Spleen (tissue), 13 donors: Measurements from ENCODE around the gene SMR3B. TPM values are rescaled to one million over a fixed set of nuclear protein-coding genes. Genes with fewer than 3 reads are reported as not detected.

Experiments
- DNase-seq: peaks from one replicate; pipeline ENCODE4 v3.0.0-alpha.2; 2020
- H3K27ac ChIP-seq, 8 donors: fragments of 200-600 bp; sonication (generic) in 7 of 8; 1 replicate in 4 of 8; 2 replicates in 4 of 8; pipeline versions ENCODE4 v1.5.0 to v1.8.0; 2016 to 2021; ENCODE audit warnings: inconsistent platforms in 4 of 8, mild to moderate bottlenecking in 4 of 8, moderate library complexity in 1 of 8
- H3K27me3 ChIP-seq, 7 donors: fragments of 200-600 bp; sonication (generic) in 6 of 7; replicated peaks in 1 of 7; 1 replicate in 4 of 7; 2 replicates in 3 of 7; pipeline versions ENCODE4 v1.5.0 to v1.8.0; 2016 to 2021; ENCODE audit warnings: inconsistent platforms in 3 of 7, mild to moderate bottlenecking in 1 of 7
- H3K36me3 ChIP-seq, 6 donors: fragments of 200-600 bp; sonication (generic) in 5 of 6; 1 replicate in 4 of 6; 2 replicates in 2 of 6; pipeline versions ENCODE4 v1.5.0 to v1.8.0; 2016 to 2021; ENCODE audit warnings: inconsistent platforms in 2 of 6
- H3K4me1 ChIP-seq, 6 donors: fragments of 200-600 bp; sonication (generic) in 5 of 6; 1 replicate in 3 of 6; 2 replicates in 3 of 6; pipeline versions ENCODE4 v1.5.0 to v1.8.0; 2016 to 2021; ENCODE audit warnings: inconsistent platforms in 3 of 6
- H3K4me3 ChIP-seq, 8 donors: fragments of 200-600 bp; sonication (generic) in 7 of 8; 1 replicate in 4 of 8; 2 replicates in 4 of 8; pipeline versions ENCODE4 v1.5.0 to v1.8.0; 2016 to 2021; ENCODE audit warnings: inconsistent platforms in 4 of 8, mild to moderate bottlenecking in 4 of 8, moderate library complexity in 2 of 8
- H3K9me3 ChIP-seq, 8 donors: fragments of 200-600 bp; sonication (generic) in 7 of 8; 1 replicate in 4 of 8; 2 replicates in 4 of 8; pipeline versions ENCODE4 v1.5.0 to v1.8.0; 2016 to 2021; ENCODE audit warnings: inconsistent platforms in 4 of 8
- CTCF ChIP-seq, 11 experiments: fragments of 200-600 bp in 7 of 11; fragments of 450-650 bp in 4 of 11; sonication (generic) in 4 of 11; IDR thresholded peaks in 8 of 11; conservative IDR thresholded peaks in 3 of 11; 1 replicate in 7 of 11; 2 replicates in 4 of 11; pipeline versions ENCODE4 v1.4.0 to v1.8.0; 2016 to 2021; ENCODE audit warnings: antibody characterized with exemption in 11 of 11, inconsistent platforms in 4 of 11, mild to moderate bottlenecking in 1 of 11
- POLR2A ChIP-seq, 3 donors: fragments of 450-650 bp; IDR thresholded peaks; one replicate each; pipeline ENCODE4 v1.5.1; 2017; ENCODE audit warnings: antibody characterized with exemption in 3 of 3, mild to moderate bottlenecking in 1 of 3
- POLR2AphosphoS5 ChIP-seq, 3 donors: sonication (generic); formaldehyde crosslinking; IDR thresholded peaks; one replicate each; pipeline ENCODE4 v1.5.1; 2017; ENCODE audit warnings: antibody characterized with exemption in 3 of 3
- WGBS, 5 donors: extraction: QIAGEN DNeasy Blood & Tissue Kit in 3 of 5; methylation state at CpG; one replicate each; pipeline versions ENCODE4 v1.1.5 to v1.1.7; 2013 to 2018; 5-methylcytosine and 5-hydroxymethylcytosine counted together
- intact Hi-C: fragments of 100-400 bp; cut with DNase I; formaldehyde crosslinking; loops from one replicate; pipeline ENCODE4 v1.15.0; 2023; ENCODE audit warnings: low total_unique reads
- long read RNA-seq, 2 donors: transcript quantifications; one replicate each; lab custom pipeline, GENCODE V29; 2026
- polyA plus RNA-seq, 3 donors: library from polyadenylated mRNA; stranded (reverse); fragments of 200-250 nt; gene quantifications; one replicate each; pipeline ENCODE4 v1.2.1, GENCODE V29; 2013
- total RNA-seq, 7 donors: library from RNA; depleted of rRNA in 3 of 7; stranded (reverse); fragments of >200 nt in 3 of 7; fragmentation: NEBNext Ultra II Directional in 4 of 7; extraction: Animal tissue kit (Norgen Biotek cat#: 25700) in 4 of 7; gene quantifications; one replicate each; pipeline versions ENCODE4 v1.1.0 to v1.2.1, GENCODE V29; 2016 to 2021
- donor health status: healthy with polysubstance abuse.
- donor health status: DM: no; HTN: no; CAD: no; lungs with moderate emphysema.
- donor health status: DM: no; HTN: no; CAD: no.
- donor health status: Bipolar disorder and iron deficiency.
- donor health status: healthy.
- donor health status: DM: no; HTN: no; CAD: no.
- donor health status: DM: yes; HTN: yes; CAD: no.

SMR3B gene
- total RNA-seq (not detected), polyA plus RNA-seq (not detected)
- long read RNA-seq, donor 1, result 0 reads
- long read RNA-seq, donor 2, result 0 reads

- intact Hi-C loops, result no loop called here
- no peaks in the 10 kb centered on the region for H3K4me1 ChIP-seq
- DNase-seq, result no peak
- TF ChIP-seq POLR2AphosphoS5 (IDR thresholded peaks at IDR 0.05) (no peak), POLR2A (IDR thresholded peaks at IDR 0.05) (no peak), CTCF (IDR thresholded peaks at IDR 0.05 in 8 of 11, conservative IDR thresholded peaks at IDR 0.05 in 3 of 11) (no peak)
- H3K4me3 ChIP-seq, result no peak within 1 kb of the TSS
- H3K9me3 ChIP-seq, result no peaks in the 10 kb centered on the region
- no peak within 1 kb of the TSS for H3K27ac ChIP-seq
- H3K27me3 ChIP-seq, result peaks cover 0 to 9% (median 0%) of the 10 kb centered on the region in 7 donors
- no peaks in the 10 kb centered on the region for H3K36me3 ChIP-seq
- WGBS, 5 donors, result 53 to 60% (median 54%) methylated on average over 5 of the region's 5 CpGs
Observed at GRCh38 chr4:70382691-70383181, at the start of gene SMR3B. TSS of gene SMR3B (plus strand) at chr4:70383131. CDS start at chr4:70384511, 1,380 bp downstream.

- Histone ChIP-seq H3K36me3 (no peaks in the 10 kb centered on the region), H3K4me1 (no peaks in the 10 kb centered on the region), H3K4me3 (no peak within 1 kb of the TSS), H3K9me3 (no peaks in the 10 kb centered on the region), H3K27ac (no peak within 1 kb of the TSS), H3K27me3 (no peaks in the 10 kb centered on the region)
- no peak for TF ChIP-seq POLR2AphosphoS5 (IDR thresholded peaks at IDR 0.05)
- no peak for TF ChIP-seq CTCF (IDR thresholded peaks at IDR 0.05 in 8 of 11, conservative IDR thresholded peaks at IDR 0.05 in 3 of 11)
- TF ChIP-seq POLR2A (IDR thresholded peaks at IDR 0.05), result no peak
- intact Hi-C loops, result no loop called here
- WGBS, 5 donors, result 85 to 95% (median 93%) methylated on average over 3 of the region's 3 CpGs
- no peak for DNase-seq
Observed at GRCh38 chr4:70334681-70335080, 48.2 kb upstream of the SMR3B start, which contains the start of gene CABS1. TSS of gene CABS1 (plus strand) at chr4:70334981. CDS start at chr4:70335040, 59 bp downstream.

GRCh38 chr4:70336043-70336442 is 46.9 kb upstream of the SMR3B start:
- TF ChIP-seq CTCF (IDR thresholded peaks at IDR 0.05 in 8 of 11, conservative IDR thresholded peaks at IDR 0.05 in 3 of 11) (no peak), POLR2A (IDR thresholded peaks at IDR 0.05) (no peak)
- Histone ChIP-seq H3K9me3 (no peaks in the 10 kb centered on the region), H3K36me3 (no peaks in the 10 kb centered on the region), H3K4me3 (no peak overlapping the region), H3K4me1 (no peaks in the 10 kb centered on the region), H3K27ac (no peak overlapping the region), H3K27me3 (no peaks in the 10 kb centered on the region)
- 78 to 92% (median 88%) methylated on average over 5 of the region's 5 CpGs for WGBS, 5 donors
- no peak for DNase-seq
- intact Hi-C loops, result no loop called here

- WGBS, 5 donors, result 71 to 88% (median 77%) methylated on average over 1 of the region's 1 CpG
- DNase-seq, result no peak
- H3K27ac ChIP-seq, result no peak overlapping the region
- no peak overlapping the region for H3K4me3 ChIP-seq
- H3K9me3 ChIP-seq, result no peaks in the 10 kb centered on the region
- TF ChIP-seq CTCF (IDR thresholded peaks at IDR 0.05 in 8 of 11, conservative IDR thresholded peaks at IDR 0.05 in 3 of 11), result no peak
- TF ChIP-seq POLR2A (IDR thresholded peaks at IDR 0.05), result no peak
- no peak for TF ChIP-seq POLR2AphosphoS5 (IDR thresholded peaks at IDR 0.05)
- H3K36me3 ChIP-seq, result no peaks in the 10 kb centered on the region
- no peaks in the 10 kb centered on the region for H3K4me1 ChIP-seq
- intact Hi-C loops, result no loop called here
- no peaks in the 10 kb centered on the region for H3K27me3 ChIP-seq
Observed at GRCh38 chr4:70337886-70338420, 45.0 kb upstream of the SMR3B start.
